GM13976 (cell line): ENCODE measurements around the gene GMEB1.
"Not testable (repeated sequence)": the region's sequence is repeated elsewhere in the genome, so short reads cannot be mapped to it uniquely, and the experiment has no call there.

Source experiments
- DNase-seq: peaks from one replicate; pipeline ENCODE4 v3.0.0; 2012; ENCODE audit warnings: low spot score
- in situ Hi-C: fragments of 300-500 bp; cut with MboI; formaldehyde crosslinking; loops from one replicate; pipeline ENCODE4 v1.12.0; 2022; ENCODE audit warnings: low sequenced_read_pairs, mixed read lengths, inconsistent platforms; ENCODE audit not compliant: unreplicated experiment
- TF ChIP-seq, protein P1 (sequence below): IDR thresholded peaks from 2 replicates; pipeline ENCODE4 v1.5.1; 2012; ENCODE audit warnings: borderline replicate concordance, mild to moderate bottlenecking; ENCODE audit not compliant: insufficient read depth; ENCODE audit errors: extremely low read depth, missing control alignments, control extremely low read depth

The GMEB1 gene

DNA sequence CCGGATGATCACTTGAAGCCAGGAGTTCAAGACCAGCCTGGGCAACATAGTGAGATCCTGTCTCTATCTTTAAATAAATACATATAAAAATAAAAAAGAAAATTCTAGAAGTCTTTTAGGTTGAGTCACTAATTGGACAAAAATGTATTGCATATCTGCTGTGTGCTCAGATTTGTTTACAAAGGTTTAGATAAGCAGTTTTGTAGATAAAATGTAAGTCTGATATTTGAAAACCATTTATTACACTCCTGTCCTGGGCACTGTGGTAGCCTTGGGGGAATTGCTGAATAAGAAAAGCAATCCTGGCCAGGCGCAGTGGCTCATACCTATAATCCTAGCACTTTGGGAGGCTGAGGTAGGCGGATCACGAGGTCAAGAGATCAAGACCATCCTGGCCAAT, 11.6 kb downstream of the GMEB1 start:
- TF ChIP-seq, protein P1, sequence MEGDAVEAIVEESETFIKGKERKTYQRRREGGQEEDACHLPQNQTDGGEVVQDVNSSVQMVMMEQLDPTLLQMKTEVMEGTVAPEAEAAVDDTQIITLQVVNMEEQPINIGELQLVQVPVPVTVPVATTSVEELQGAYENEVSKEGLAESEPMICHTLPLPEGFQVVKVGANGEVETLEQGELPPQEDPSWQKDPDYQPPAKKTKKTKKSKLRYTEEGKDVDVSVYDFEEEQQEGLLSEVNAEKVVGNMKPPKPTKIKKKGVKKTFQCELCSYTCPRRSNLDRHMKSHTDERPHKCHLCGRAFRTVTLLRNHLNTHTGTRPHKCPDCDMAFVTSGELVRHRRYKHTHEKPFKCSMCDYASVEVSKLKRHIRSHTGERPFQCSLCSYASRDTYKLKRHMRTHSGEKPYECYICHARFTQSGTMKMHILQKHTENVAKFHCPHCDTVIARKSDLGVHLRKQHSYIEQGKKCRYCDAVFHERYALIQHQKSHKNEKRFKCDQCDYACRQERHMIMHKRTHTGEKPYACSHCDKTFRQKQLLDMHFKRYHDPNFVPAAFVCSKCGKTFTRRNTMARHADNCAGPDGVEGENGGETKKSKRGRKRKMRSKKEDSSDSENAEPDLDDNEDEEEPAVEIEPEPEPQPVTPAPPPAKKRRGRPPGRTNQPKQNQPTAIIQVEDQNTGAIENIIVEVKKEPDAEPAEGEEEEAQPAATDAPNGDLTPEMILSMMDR: no peak
- in situ Hi-C loops: no loop called here
- DNase-seq: no peak

DNA sequence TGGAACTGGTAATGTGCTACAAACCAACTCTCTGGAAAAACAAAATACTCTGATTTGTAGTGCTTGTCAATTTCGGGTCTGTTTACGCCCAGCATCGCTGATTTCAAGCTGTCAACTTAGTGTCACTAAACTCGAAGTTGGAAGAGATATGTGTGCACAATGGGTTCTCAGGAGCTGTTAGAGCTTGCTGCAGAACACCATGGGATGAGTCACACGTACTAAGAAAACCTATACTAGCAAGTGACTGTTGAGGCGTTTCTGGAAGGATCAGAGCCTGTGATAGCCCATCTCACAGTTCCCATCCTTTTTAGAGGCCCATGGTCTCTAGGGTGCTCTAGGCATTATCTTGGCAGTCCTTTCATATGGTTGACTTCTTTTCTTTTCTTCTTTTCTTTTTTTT, 14.3 kb downstream of the GMEB1 start:
- in situ Hi-C loops: no loop called here

DNA sequence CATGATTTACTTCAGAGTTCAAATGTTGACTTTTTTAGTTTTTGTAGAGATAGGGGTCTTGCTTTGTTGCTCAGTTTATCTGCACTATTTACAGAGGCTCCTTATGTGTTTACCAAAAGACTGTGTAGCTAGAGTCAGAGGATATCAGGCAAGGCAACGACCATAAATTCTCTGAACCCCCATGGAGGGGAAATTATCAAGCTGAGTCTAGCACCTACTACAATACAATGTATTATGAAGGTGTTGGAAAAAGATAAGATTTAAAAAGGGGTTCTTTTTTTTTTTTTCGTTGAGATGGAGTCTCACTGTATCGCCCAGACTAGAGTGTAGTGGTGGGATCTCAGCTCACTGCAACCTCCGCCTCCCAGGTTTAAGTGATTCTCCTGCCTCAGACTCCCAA, 16.4 kb downstream of the GMEB1 start:
- TF ChIP-seq, protein P1: no peak
- no peak for DNase-seq
- in situ Hi-C loops: no loop called here

More for the DNA sequence above, 14.3 kb downstream of the GMEB1 start:
- no peak for DNase-seq
- TF ChIP-seq, protein P1: no peak

DNA sequence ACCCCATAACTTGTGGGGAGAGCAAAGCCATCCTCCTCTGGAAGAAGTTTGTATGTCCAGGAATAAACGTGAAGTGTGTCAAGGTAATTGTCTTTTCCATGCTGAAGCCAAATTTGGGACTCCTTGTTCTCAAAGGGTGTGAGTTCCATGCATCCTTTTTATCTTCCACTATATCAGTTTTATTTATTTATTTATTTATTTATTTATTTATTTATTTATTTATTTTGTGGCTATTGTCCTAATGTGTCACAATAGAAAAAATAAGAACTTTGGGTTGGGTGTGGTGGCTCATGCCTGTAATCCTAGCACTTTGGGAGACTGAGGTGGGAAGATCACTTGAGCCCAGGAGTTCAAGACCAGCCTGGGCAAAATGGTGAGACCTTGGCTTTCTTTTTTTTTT, 23.0 kb downstream of the GMEB1 start:
- DNase-seq, in situ Hi-C loops: not testable (repeated sequence)

DNA sequence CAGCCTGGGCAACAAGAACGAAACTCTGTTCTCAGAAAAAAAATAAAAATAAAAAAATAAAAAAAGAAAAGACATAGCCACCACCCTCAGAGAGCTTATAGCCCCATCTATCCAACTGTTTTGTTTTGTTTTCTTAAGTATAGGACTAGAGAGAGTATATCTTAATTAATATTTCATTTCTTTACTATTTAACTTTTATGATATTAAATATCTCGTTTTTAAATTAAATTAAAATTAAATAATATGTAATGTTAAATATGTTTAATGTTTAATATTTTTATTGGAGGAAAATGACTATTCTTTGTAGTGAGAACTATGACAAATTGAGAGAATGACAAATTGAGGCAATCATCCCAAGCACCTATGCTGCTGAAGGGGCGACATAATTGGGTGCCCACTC, 35.0 kb downstream of the GMEB1 start:
- TF ChIP-seq, protein P1: no peak
- DNase-seq: no peak
- in situ Hi-C loops: no loop called here

DNA sequence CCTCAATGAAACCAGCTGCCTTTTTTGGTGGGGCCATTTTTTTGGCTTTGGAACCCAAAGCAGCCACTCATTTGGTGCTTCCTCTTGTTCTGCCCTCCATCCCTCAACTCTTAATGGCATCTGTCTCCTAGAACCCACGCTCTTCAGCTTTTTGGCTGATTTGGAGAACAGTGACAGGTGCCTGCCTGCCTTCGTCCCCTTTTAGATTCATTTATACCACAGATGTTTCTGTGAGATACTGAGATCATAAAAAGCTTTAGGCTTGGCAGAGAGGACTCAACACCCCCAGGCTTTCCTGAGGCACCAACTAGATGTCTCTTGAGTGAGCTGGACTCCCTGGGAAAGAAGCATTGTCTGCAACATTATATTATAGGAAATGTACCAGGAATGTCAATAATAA, 47.8 kb downstream of the GMEB1 start:
- DNase-seq: no peak
- TF ChIP-seq, protein P1: no peak
- in situ Hi-C loops: no loop called here

DNA sequence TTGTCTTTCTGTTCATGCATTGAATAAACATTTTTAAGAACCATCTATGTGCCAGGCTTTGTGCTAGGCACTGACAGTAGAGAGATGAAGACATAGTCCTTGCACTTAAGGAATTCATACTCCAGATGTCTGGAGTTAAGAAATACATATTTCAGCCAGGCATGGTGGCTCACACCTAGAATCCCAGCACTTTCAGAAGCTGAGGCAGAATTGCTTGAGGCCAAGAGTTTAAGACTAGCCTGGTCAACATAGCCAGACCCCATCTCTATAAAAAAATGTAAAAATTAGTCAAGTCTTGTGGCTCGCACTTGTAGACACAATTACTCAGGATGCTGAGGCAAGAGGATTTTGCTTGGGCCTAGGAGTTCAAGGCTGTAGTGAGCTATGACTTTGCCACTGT, 49.6 kb downstream of the GMEB1 start:
- no peak for DNase-seq

More for the DNA sequence above, 49.6 kb downstream of the GMEB1 start:
- TF ChIP-seq, protein P1: no peak
- in situ Hi-C loops: no loop called here
